Activated effector memory CD4-positive, alpha-beta T cell treated with Interleukin-2 at 50 U/mL for 16 hours (primary cell): ENCODE results near the gene TRIM5.
A peak's percentile ranks its signal among the peaks of the same experiment; 100 is the strongest.
"Not testable (repeated sequence)": the region's sequence is repeated elsewhere in the genome, so short reads cannot be mapped to it uniquely, and the experiment has no call there.

Source experiments
- DNase-seq: peaks from one replicate; pipeline ENCODE4 v3.0.0-alpha.2; 2020

TRIM5 gene, protein sequence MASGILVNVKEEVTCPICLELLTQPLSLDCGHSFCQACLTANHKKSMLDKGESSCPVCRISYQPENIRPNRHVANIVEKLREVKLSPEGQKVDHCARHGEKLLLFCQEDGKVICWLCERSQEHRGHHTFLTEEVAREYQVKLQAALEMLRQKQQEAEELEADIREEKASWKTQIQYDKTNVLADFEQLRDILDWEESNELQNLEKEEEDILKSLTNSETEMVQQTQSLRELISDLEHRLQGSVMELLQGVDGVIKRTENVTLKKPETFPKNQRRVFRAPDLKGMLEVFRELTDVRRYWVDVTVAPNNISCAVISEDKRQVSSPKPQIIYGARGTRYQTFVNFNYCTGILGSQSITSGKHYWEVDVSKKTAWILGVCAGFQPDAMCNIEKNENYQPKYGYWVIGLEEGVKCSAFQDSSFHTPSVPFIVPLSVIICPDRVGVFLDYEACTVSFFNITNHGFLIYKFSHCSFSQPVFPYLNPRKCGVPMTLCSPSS

DNA sequence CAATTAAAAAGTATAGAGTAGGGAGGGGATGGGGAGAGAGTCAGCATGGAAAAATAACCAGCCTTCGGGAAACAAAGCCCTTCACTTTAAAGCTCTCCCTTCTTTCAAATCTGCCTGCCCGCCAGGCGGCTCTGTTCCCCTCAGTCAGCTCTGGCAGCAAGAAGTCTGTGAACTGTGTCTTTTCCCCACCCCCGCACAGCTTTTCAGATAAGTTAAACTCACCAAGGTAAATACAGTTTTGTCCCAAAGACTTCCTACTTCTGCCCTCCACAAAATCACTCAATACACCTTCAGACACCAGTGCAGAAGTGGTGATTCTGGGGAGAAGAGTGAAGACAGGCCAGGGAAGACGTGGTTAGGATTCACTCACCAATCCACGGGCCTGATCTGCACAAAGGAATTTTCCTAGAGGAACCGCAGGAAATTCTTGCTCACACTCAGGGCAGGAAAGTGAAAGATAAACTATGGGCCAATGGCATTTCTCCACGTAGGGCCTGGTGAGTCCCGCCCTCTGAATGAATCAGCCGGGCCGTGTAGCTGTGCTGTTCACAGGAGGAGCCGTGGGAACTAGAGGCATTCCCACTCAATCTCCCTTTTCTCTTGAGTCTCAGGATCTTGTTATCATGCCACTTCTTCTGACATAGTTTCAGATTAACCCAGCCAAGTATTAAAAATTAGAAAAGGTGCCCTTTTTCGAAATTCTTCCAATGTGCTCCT, at the start of gene TRIM5:
Gene TRIM5, minus strand, starts transcription at position 429 of the 717 bp plus-strand sequence. CDS start 4,897 bp downstream, outside the sequence.
- DNase-seq: peak; percentile 62

GRCh38 chr11:5727691-5728090, 42.8 kb upstream of the TRIM5 start:
- DNase-seq: no peak

DNA sequence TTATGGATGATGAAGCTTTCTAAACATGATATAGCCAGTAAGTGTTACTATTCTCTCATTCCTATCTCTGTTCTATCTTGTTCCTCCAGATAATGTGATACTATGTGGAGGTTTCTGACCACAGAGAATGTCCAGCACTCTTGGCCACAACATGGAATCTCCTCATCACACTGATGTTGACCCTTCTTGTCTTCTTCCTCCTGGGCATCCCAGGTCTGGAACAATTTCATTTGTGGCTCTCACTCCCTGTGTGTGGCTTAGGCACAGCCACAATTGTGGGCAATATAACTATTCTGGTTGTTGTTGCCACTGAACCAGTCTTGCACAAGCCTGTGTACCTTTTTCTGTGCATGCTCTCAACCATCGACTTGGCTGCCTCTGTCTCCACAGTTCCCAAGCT, 41.5 kb upstream of the TRIM5 start:
- DNase-seq: no peak

DNA sequence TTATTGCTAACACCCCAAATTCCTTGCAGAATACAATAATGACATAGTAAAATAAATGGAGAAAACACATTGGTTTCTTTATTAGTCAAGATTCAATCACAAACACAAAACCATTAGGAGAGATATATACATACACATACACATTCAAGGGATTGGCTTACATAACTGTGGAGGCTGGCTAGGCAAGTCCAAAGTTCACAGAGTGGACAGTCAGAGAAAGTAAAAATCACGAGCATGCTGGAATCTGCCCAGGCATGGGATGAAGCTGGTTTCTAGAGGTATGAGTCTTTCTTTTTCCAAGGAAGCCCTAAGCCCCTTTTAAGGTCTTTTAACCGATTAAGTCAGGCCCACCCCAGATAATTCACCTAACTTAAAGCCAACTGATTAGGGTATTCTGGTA, 37.7 kb upstream of the TRIM5 start:
- no peak for DNase-seq

DNA sequence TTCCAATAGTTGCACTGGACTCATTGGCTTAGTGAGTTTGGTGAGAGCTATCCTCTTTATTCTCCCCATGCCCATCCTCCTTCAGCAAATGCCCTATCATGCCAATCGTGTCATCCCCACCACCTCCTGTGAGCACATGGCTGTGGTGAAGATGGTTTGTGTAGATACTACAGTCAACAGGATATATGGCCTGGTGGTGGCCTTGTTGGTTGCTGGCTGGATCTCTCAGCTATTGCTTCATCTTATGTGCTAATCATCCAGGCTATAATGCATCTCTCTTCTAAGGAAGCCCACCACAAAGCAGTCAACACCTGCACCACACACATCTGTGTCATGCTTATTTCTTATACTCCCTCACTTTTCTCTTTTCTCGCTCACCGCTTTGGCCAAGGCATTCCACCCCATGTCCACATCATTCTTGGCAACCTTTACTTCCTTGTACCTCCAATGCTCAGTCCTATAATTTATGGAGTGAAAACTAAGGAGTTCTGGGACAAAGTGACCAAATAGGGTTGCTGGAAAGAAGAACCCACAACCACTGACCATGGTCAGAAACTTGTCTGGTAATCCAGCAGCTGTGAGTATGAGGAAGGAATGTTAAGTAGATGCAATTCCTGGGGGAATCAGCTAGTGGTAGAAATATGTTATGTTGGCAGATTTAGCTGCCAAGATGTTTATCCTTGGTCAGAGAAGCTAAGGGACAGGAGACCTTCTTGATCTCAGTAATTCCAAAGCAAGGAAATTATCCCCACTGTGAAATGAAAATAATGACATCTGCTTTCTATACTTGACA, 35.0 kb upstream of the TRIM5 start:
- no peak for DNase-seq

GRCh38 chr11:5716518-5716917, 31.6 kb upstream of the TRIM5 start:
- not testable (repeated sequence) for DNase-seq

GRCh38 chr11:5713695-5714094, 28.8 kb upstream of the TRIM5 start:
- no peak for DNase-seq

GRCh38 chr11:5712507-5712906, 27.6 kb upstream of the TRIM5 start:
- no peak for DNase-seq

- no peak for DNase-seq
Measured at GRCh38 chr11:5705688-5706087, 20.8 kb upstream of the TRIM5 start.

GRCh38 chr11:5703741-5704536, 19.1 kb upstream of the TRIM5 start:
- DNase-seq: no peak

DNA sequence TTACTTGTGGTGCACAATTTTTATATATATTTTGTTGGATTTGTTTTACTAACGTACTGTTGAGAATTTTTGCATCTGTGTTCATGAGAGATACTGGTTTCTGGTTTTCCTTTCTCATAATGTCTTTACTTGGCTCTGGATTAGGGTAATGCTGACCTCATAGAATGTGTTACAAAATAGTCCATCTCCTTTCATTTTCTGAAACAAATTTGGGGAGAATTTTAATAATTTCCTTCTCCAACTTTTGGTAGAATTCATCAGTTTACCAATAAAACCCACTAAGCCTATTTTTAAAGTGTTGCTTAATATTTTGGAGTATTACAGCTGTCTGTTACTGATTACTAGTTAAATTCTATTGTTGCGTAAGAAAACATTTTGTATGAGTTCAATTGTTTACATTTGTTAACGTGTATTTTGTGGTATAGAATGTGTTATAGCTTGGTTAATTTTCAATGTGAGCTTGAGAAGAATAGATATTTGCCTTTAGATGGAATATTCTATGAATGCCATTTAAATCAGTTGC, 16.2 kb upstream of the TRIM5 start:
- DNase-seq: no peak

- no peak for DNase-seq
Measured at GRCh38 chr11:5700421-5701054, 15.7 kb upstream of the TRIM5 start.

DNA sequence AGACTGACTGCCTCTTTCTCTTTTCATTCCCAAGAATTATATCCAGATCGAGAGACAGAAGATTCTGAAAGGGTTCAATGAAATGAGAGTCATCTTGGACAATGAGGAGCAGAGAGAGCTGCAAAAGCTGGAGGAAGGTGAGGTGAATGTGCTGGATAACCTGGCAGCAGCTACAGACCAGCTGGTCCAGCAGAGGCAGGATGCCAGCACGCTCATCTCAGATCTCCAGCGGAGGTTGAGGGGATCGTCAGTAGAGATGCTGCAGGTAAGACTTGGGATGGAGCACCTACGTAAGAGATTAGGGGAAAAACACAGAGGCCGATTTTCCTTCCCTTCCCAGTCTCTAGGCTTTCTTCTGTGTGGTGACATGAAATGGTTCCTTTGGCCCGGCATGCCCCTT, 13.4 kb upstream of the TRIM5 start:
- no peak for DNase-seq

DNA sequence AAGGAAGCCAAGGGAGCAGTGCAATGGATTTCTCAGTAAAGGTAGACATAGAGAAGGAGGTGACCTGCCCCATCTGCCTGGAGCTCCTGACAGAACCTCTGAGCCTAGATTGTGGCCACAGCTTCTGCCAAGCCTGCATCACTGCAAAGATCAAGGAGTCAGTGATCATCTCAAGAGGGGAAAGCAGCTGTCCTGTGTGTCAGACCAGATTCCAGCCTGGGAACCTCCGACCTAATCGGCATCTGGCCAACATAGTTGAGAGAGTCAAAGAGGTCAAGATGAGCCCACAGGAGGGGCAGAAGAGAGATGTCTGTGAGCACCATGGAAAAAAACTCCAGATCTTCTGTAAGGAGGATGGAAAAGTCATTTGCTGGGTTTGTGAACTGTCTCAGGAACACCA, 11.3 kb upstream of the TRIM5 start:
- no peak for DNase-seq

GRCh38 chr11:5695580-5695979, 10.7 kb upstream of the TRIM5 start:
- DNase-seq: no peak

DNA sequence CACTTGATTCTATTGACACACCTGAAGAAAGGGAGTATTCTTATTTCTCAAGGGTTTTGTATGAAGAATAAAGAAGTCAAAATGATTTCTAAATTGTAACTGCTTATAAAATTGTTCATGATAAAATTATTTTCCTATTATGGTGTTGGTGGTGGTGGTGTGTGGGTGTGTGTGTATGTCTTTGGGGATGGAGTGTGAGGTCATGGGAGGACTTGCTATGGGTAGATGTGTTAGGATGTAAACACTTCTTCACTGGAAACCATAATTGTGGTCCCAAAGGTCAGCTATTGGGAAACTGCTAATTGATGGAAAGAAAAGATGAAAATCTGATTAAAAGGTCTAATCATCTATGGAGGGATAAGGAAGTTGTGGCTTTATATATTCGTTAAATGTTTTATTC, 9.8 kb upstream of the TRIM5 start:
- DNase-seq: no peak

DNA sequence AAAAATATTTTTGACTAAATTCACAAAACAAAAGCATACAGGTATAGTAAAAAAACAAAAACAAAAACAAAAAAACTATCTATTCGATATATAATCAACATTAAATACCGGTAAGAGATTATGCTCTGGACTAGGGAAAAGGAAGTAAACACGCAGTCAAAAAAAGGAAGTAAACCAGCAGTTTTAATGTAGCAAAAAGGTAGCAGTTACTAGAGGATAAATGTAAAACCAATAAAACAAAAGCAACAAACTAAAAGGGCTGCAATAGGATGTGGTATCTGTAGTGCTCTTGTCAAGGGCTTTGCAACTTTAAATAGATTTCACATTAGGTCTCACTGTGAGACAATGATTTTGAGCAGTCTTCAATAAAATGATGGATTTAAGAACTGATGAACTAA, 7.1 kb upstream of the TRIM5 start:
- no peak for DNase-seq

GRCh38 chr11:5691238-5691963, 6.5 kb upstream of the TRIM5 start:
- not testable (repeated sequence) for DNase-seq

GRCh38 chr11:5690736-5691135, 5.9 kb upstream of the TRIM5 start:
- DNase-seq: no peak

DNA sequence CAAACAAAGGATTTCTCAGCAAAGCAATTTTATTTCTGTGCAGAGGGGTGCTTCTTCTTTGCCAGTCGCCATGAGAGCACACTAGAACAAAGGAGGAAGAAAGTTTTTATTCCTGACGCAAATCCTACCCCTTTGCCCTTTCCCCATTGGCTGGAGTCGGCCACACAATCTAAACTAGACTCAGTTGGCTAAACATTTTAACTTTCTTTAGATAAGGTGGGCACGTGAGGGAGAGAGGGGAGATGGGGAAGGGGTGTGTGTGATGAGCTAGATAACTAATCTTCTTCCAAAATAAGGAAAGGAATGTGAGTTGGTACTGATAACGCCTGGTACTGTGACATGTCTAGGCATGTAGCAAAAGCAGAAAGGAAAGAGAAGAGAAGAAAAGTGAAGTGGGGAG, 5.3 kb upstream of the TRIM5 start:
- DNase-seq: no peak

DNA sequence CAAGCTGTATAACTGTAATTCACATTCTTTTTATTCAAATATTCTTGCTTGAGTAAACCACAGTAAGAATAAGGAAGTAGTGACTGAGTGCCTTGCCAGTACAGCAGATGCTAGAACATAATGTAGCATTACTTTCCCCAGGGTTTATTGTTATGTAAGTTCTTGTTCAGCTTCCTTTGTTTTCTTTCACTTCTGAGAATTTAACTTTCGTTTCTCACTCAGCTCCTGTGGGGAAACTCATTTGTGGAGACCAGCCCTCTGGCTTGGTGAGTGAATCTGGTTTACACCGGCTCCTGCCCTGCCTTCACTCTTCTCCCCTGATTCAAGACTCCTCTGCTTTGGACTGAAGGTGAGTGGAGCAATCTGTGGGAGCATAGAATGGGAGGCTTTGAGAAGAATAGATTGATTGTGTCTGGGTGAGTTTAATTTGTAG, 4.7 kb upstream of the TRIM5 start, which contains the start of gene TRIM22:
Gene TRIM22, plus strand, starts transcription at position 240 of the 433 bp plus-strand sequence. CDS start 6,443 bp downstream, outside the sequence.
- peak; percentile 40 for DNase-seq
